ENCODE data around the gene MIB2. TPM values are rescaled to one million over a fixed set of nuclear protein-coding genes. Genes with fewer than 3 reads are reported as not detected.
"Not testable (repeated sequence)": the region's sequence is repeated elsewhere in the genome, so short reads cannot be mapped to it uniquely, and the experiment has no call there.

The MIB2 gene
- total RNA-seq, 2 experiments from 2014 or later = 33.1 to 38.7 TPM

GRCh38 chr1:1669468-1670440 is 54.5 kb downstream of the MIB2 start:
- H3K36me3 Mint-ChIP-seq = peaks cover 7% of the 10 kb centered on the region
- no peak overlapping the region for H3K27ac Mint-ChIP-seq
- peaks cover 1% of the 10 kb centered on the region for H3K4me1 Mint-ChIP-seq
- no peaks in the 10 kb centered on the region for H3K9me3 Mint-ChIP-seq
- H3K4me3 Mint-ChIP-seq = no peak overlapping the region
- no peak for DNase-seq
- H3K27me3 Mint-ChIP-seq = no peaks in the 10 kb centered on the region

- H3K27ac Mint-ChIP-seq = no peak overlapping the region
- H3K36me3 Mint-ChIP-seq = peaks cover 7% of the 10 kb centered on the region
- no peak overlapping the region for H3K4me3 Mint-ChIP-seq
- H3K4me1 Mint-ChIP-seq = peaks cover 2% of the 10 kb centered on the region
- H3K9me3 Mint-ChIP-seq = no peaks in the 10 kb centered on the region
- DNase-seq = no peak
- no peaks in the 10 kb centered on the region for H3K27me3 Mint-ChIP-seq
Observed at GRCh38 chr1:1670866-1671265, 55.6 kb downstream of the MIB2 start.

GRCh38 chr1:1671365-1672119 is 56.2 kb downstream of the MIB2 start:
- no peak overlapping the region for H3K27ac Mint-ChIP-seq
- H3K36me3 Mint-ChIP-seq = peaks cover 5% of the 10 kb centered on the region
- H3K4me3 Mint-ChIP-seq = no peak overlapping the region
- no peaks in the 10 kb centered on the region for H3K9me3 Mint-ChIP-seq
- DNase-seq = no peak
- H3K27me3 Mint-ChIP-seq = no peaks in the 10 kb centered on the region
- peaks cover 2% of the 10 kb centered on the region for H3K4me1 Mint-ChIP-seq

- H3K9me3 Mint-ChIP-seq = no peaks in the 10 kb centered on the region
- no peak overlapping the region for H3K27ac Mint-ChIP-seq
- H3K36me3 Mint-ChIP-seq = peaks cover 4% of the 10 kb centered on the region
- no peaks in the 10 kb centered on the region for H3K27me3 Mint-ChIP-seq
- H3K4me1 Mint-ChIP-seq = peaks cover 2% of the 10 kb centered on the region
- no peak overlapping the region for H3K4me3 Mint-ChIP-seq
- DNase-seq = no peak
Observed at GRCh38 chr1:1672181-1672965, 57.1 kb downstream of the MIB2 start.

- Mint-ChIP-seq H3K27ac (peak overlapping the region; percentile 83), H3K4me1 (peaks cover 19% of the 10 kb centered on the region)
- H3K36me3 Mint-ChIP-seq, H3K9me3 Mint-ChIP-seq, DNase-seq, H3K27me3 Mint-ChIP-seq, H3K4me3 Mint-ChIP-seq: not testable (repeated sequence)
Observed at GRCh38 chr1:1674806-1675205, 59.5 kb downstream of the MIB2 start.

GRCh38 chr1:1675218-1675617 is 59.9 kb downstream of the MIB2 start:
- H3K4me3 Mint-ChIP-seq, H3K27ac Mint-ChIP-seq: not testable (repeated sequence)

GRCh38 chr1:1676087-1676486 is 60.8 kb downstream of the MIB2 start:
- H3K36me3 Mint-ChIP-seq, H3K4me3 Mint-ChIP-seq, H3K27me3 Mint-ChIP-seq, DNase-seq, H3K9me3 Mint-ChIP-seq, H3K27ac Mint-ChIP-seq: not testable (repeated sequence)
- peaks cover 19% of the 10 kb centered on the region for H3K4me1 Mint-ChIP-seq

More at GRCh38 chr1:1675218-1675617, 59.9 kb downstream of the MIB2 start:
- not testable (repeated sequence) for DNase-seq, H3K36me3 Mint-ChIP-seq, H3K9me3 Mint-ChIP-seq, H3K27me3 Mint-ChIP-seq
- peaks cover 19% of the 10 kb centered on the region for H3K4me1 Mint-ChIP-seq

- Mint-ChIP-seq H3K27me3 (no peaks in the 10 kb centered on the region), H3K4me3 (peak overlapping the region; percentile 76), H3K27ac (peak overlapping the region; percentile 94), H3K9me3 (no peaks in the 10 kb centered on the region), H3K4me1 (peaks cover 19% of the 10 kb centered on the region), H3K36me3 (peaks cover 3% of the 10 kb centered on the region)
- DNase-seq = peak; percentile 62
Observed at GRCh38 chr1:1677718-1678580, 62.6 kb downstream of the MIB2 start.

GRCh38 chr1:1678581-1679380 is 63.5 kb downstream of the MIB2 start:
- Mint-ChIP-seq H3K4me3 (peak overlapping the region; percentile 76), H3K36me3 (peaks cover 3% of the 10 kb centered on the region), H3K4me1 (peaks cover 19% of the 10 kb centered on the region), H3K9me3 (no peaks in the 10 kb centered on the region), H3K27ac (peak overlapping the region; percentile 94), H3K27me3 (no peaks in the 10 kb centered on the region)
- peak; percentile 67 for DNase-seq

Other genes with a start within 250 kb of the MIB2 start
- gene AURKAIP1, start 240.3 kb upstream of the MIB2 start, total RNA-seq = 100 to 1,000 TPM; 143 to 144 TPM
- 10 to 100 TPM; 91.6 to 92.2 TPM for gene CCNL2, start 216.2 kb upstream of the MIB2 start, total RNA-seq
- gene MRPL20, start 208.2 kb upstream of the MIB2 start, total RNA-seq = 100 to 1,000 TPM; 181 to 182 TPM
- not detected for gene ANKRD65, start 194.2 kb upstream of the MIB2 start, total RNA-seq
- gene VWA1, start 179.8 kb upstream of the MIB2 start, total RNA-seq = under 1 TPM; 0.25 to 0.44 TPM
- 1 to 10 TPM; 1.3 to 1.5 TPM for gene ATAD3C, start 165.8 kb upstream of the MIB2 start, total RNA-seq
- 10 to 100 TPM; 75.7 to 77.4 TPM for gene ATAD3B, start 143.7 kb upstream of the MIB2 start, total RNA-seq
- 10 to 100 TPM; 87.9 to 89.2 TPM for gene ATAD3A, start 103.3 kb upstream of the MIB2 start, total RNA-seq
- under 1 TPM in 1 of 2 experiments, not detected in 1; 0.88 TPM for gene TMEM240, start 74.9 kb upstream of the MIB2 start, total RNA-seq
- 100 to 1,000 TPM; 124 to 131 TPM for gene SSU72, start 40.6 kb upstream of the MIB2 start, total RNA-seq
- 1 to 10 TPM; 2.9 to 3.3 TPM for gene FNDC10, start 15.4 kb upstream of the MIB2 start, total RNA-seq
- gene MMP23B, start 16.7 kb downstream of the MIB2 start, total RNA-seq = 1 to 10 TPM; 1.4 to 2.3 TPM
- gene CDK11B, start 43.5 kb downstream of the MIB2 start, total RNA-seq = 10 to 100 TPM; 42.2 to 43.3 TPM
- gene SLC35E2B, start 77.3 kb downstream of the MIB2 start, total RNA-seq = 10 to 100 TPM; 19.3 to 20.1 TPM
- gene CDK11A, start 108.9 kb downstream of the MIB2 start, total RNA-seq = 10 to 100 TPM; 64.2 to 65.0 TPM
- 10 to 100 TPM; 74.7 to 77.1 TPM for gene NADK, start 163.0 kb downstream of the MIB2 start, total RNA-seq